Brain microvascular endothelial cell (primary cell): ENCODE measurements around the gene FRMPD3.

Experiments
- DNase-seq: peaks from one replicate; pipeline ENCODE4 v3.0.0-alpha.2; 2020
- H3K27ac ChIP-seq: fragments of 250-450 bp; sonication (Bioruptor Pico); 2 replicates; pipeline ENCODE4 v1.5.1; 2020; ENCODE audit warnings: mild to moderate bottlenecking, moderate library complexity
- H3K27me3 ChIP-seq: fragments of 250-450 bp; sonication (Bioruptor Pico); replicated peaks from 2 replicates; pipeline ENCODE4 v1.5.1; 2020; ENCODE audit warnings: mild to moderate bottlenecking
- H3K36me3 ChIP-seq: fragments of 250-450 bp; sonication (Bioruptor Pico); replicated peaks from 2 replicates; pipeline ENCODE4 v1.5.1; 2020; ENCODE audit warnings: mild to moderate bottlenecking
- H3K4me3 ChIP-seq: 2 replicates; pipeline ENCODE4 v1.5.1; 2011; ENCODE audit warnings: low read depth, mild to moderate bottlenecking, control low read depth, low read length, moderate library complexity
- CTCF ChIP-seq: IDR thresholded peaks from 2 replicates; pipeline ENCODE4 v1.5.1; 2011; ENCODE audit warnings: low read depth, mild to moderate bottlenecking, moderate library complexity, low read length, control low read depth, inconsistent platforms; ENCODE audit errors: missing control alignments
- in situ Hi-C: cut with HindIII; loops from 2 replicates; pipeline ENCODE4 v1.10.0; 2017; ENCODE audit warnings: low sequenced_read_pairs, low pct_ligation_motif_present

FRMPD3 gene

GRCh38 chrX:107442914-107443527 is 6.4 kb upstream of the FRMPD3 start:
- no peak for TF ChIP-seq CTCF
- H3K27me3 ChIP-seq, result peaks cover 3% of the 10 kb centered on the region
- in situ Hi-C loops, result no loop called here
- DNase-seq, result no peak
- H3K4me3 ChIP-seq, result no peak overlapping the region
- H3K27ac ChIP-seq, result no peak overlapping the region
- H3K36me3 ChIP-seq, result no peaks in the 10 kb centered on the region

GRCh38 chrX:107445146-107445545 is 4.3 kb upstream of the FRMPD3 start:
- DNase-seq, result no peak
- Histone ChIP-seq H3K36me3 (no peaks in the 10 kb centered on the region), H3K27me3 (peaks cover 14% of the 10 kb centered on the region), H3K4me3 (no peak overlapping the region), H3K27ac (no peak overlapping the region)
- in situ Hi-C loops, result no loop called here
- no peak for TF ChIP-seq CTCF

GRCh38 chrX:107445631-107446030 is 3.8 kb upstream of the FRMPD3 start:
- in situ Hi-C loops, result no loop called here
- H3K27ac ChIP-seq, result no peak overlapping the region
- peaks cover 14% of the 10 kb centered on the region for H3K27me3 ChIP-seq
- no peaks in the 10 kb centered on the region for H3K36me3 ChIP-seq
- no peak overlapping the region for H3K4me3 ChIP-seq
- TF ChIP-seq CTCF, result no peak
- DNase-seq, result no peak

GRCh38 chrX:107447642-107448041 is 1.8 kb upstream of the FRMPD3 start:
- no peak for DNase-seq
- in situ Hi-C loops, result no loop called here
- Histone ChIP-seq H3K4me3 (no peak overlapping the region), H3K27ac (no peak overlapping the region), H3K36me3 (no peaks in the 10 kb centered on the region), H3K27me3 (peaks cover 21% of the 10 kb centered on the region)
- no peak for TF ChIP-seq CTCF

- Histone ChIP-seq H3K27ac (no peak overlapping the region), H3K4me3 (no peak overlapping the region), H3K27me3 (peaks cover 21% of the 10 kb centered on the region), H3K36me3 (no peaks in the 10 kb centered on the region)
- TF ChIP-seq CTCF, result no peak
- DNase-seq, result no peak
- in situ Hi-C loops, result no loop called here
Observed at GRCh38 chrX:107448625-107448997, 841 bp upstream of the FRMPD3 start.
